Lung (tissue), 12 donors: Measurements from ENCODE around the gene DAPK2. TPM values are rescaled to one million over a fixed set of nuclear protein-coding genes. Genes with fewer than 3 reads are reported as not detected.

Experiments
- ATAC-seq: fragments of 200-7000 bp; cut with Tn5 transposase; one replicate; pipeline ENCODE4 v1.9.1; 2020; ENCODE audit warnings: moderate number of reproducible peaks; ENCODE audit not compliant: insufficient read depth, low FRiP score
- DNase-seq, 3 donors: peaks; one replicate each; pipeline ENCODE4 v3.0.0-alpha.2; 2013 to 2017
- H3K27ac ChIP-seq, 2 donors: one replicate each; pipeline ENCODE4 v1.5.1; 2013; ENCODE audit warnings: mild to moderate bottlenecking in 2 of 2, moderate library complexity in 2 of 2, control low read depth in 1 of 2, inconsistent platforms in 1 of 2, low read depth in 1 of 2, low read length in 1 of 2
- H3K27me3 ChIP-seq, 3 donors: one replicate each; pipeline ENCODE4 v1.5.1; 2013; ENCODE audit warnings: low read length in 2 of 3; ENCODE audit not compliant: control insufficient read depth in 3 of 3, insufficient read depth in 3 of 3
- H3K36me3 ChIP-seq, 4 donors: one replicate each; pipeline ENCODE4 v1.5.1; 2013; ENCODE audit warnings: low read length in 4 of 4, mild to moderate bottlenecking in 1 of 4, moderate library complexity in 1 of 4; ENCODE audit not compliant: control insufficient read depth in 4 of 4, insufficient read depth in 4 of 4
- H3K4me1 ChIP-seq, 5 donors: one replicate each; pipeline ENCODE4 v1.5.1; 2013; ENCODE audit warnings: low read length in 5 of 5, mild to moderate bottlenecking in 2 of 5, moderate library complexity in 1 of 5; ENCODE audit not compliant: control insufficient read depth in 5 of 5, insufficient read depth in 5 of 5
- H3K4me3 ChIP-seq: one replicate; pipeline ENCODE4 v1.5.1; 2013; ENCODE audit warnings: mild to moderate bottlenecking, control low read depth, moderate library complexity
- H3K9ac ChIP-seq, 2 donors: one replicate each; pipeline ENCODE4 v1.5.1; 2013; ENCODE audit warnings: low read length in 2 of 2, control low read depth in 1 of 2; ENCODE audit not compliant: insufficient read depth in 1 of 2
- H3K9me3 ChIP-seq, 4 donors: one replicate each; pipeline ENCODE4 v1.5.1; 2013; ENCODE audit warnings: low read length in 3 of 4, mild to moderate bottlenecking in 1 of 4, moderate library complexity in 1 of 4; ENCODE audit not compliant: control insufficient read depth in 4 of 4, insufficient read depth in 3 of 4
- CTCF ChIP-seq: IDR thresholded peaks from 2 replicates; pipeline ENCODE4 v1.5.1; 2012; ENCODE audit warnings: mild to moderate bottlenecking; ENCODE audit errors: control extremely low read depth, extremely low read depth
- WGBS, 2 donors: extraction: QIAGEN DNeasy Blood & Tissue Kit; methylation state at CpG; one replicate each; pipeline ENCODE4 v1.1.7; 2013; 5-methylcytosine and 5-hydroxymethylcytosine counted together
- polyA plus RNA-seq, 2 donors: library from polyadenylated mRNA; stranded (reverse); fragments of 200-250 nt; gene quantifications; one replicate each; pipeline ENCODE4 v1.2.1, GENCODE V29; 2013
- total RNA-seq, 2 donors: library from RNA; depleted of rRNA in 1 of 2; stranded (reverse); fragments of >200 nt in 1 of 2; gene quantifications; one replicate each; pipeline ENCODE4 v1.2.1, GENCODE V29; 2014 to 2021
- donor health status: control.
- donor health status: control.
- donor health status: Bipolar disorder and iron deficiency.
- donor health status: healthy.
- donor health status: DM: yes; HTN: yes; CAD: no.

DAPK2 gene
- total and polyA plus RNA-seq, 4 donors, result 20.5 to 59.0 (median 49.1) TPM

- H3K36me3 ChIP-seq, result no peaks in the 10 kb centered on the region
- peak in 2 of 3 donors; percentile 37 to 46 for DNase-seq
- no peaks in the 10 kb centered on the region for H3K27me3 ChIP-seq
- peaks cover 0 to 5% (median 2%) of the 10 kb centered on the region in 5 donors for H3K4me1 ChIP-seq
- no peak for TF ChIP-seq CTCF
- no peak overlapping the region for H3K4me3 ChIP-seq
- peak overlapping the region in 1 of 2 donors; percentile 32 for H3K9ac ChIP-seq
- WGBS, 2 donors, result 81 to 87% methylated on average over 6 of the region's 6 CpGs
- H3K9me3 ChIP-seq, result peaks cover 0 to 2% (median 0%) of the 10 kb centered on the region in 4 donors
- no peak for ATAC-seq
- H3K27ac ChIP-seq, result no peak overlapping the region
Observed at GRCh38 chr15:63950911-63951481, 95.3 kb downstream of the DAPK2 start.

GRCh38 chr15:63948971-63949370, 97.3 kb downstream of the DAPK2 start:
- DNase-seq (no peak), ATAC-seq (no peak)
- no peak for TF ChIP-seq CTCF
- Histone ChIP-seq H3K27me3 (no peaks in the 10 kb centered on the region), H3K36me3 (no peaks in the 10 kb centered on the region), H3K4me1 (peaks cover 0 to 15% (median 6%) of the 10 kb centered on the region in 5 donors), H3K27ac (no peak overlapping the region), H3K9ac (no peak overlapping the region), H3K9me3 (no peaks in the 10 kb centered on the region), H3K4me3 (no peak overlapping the region)
- 98 to 100% methylated on average over 2 of the region's 2 CpGs for WGBS, 2 donors

DNA sequence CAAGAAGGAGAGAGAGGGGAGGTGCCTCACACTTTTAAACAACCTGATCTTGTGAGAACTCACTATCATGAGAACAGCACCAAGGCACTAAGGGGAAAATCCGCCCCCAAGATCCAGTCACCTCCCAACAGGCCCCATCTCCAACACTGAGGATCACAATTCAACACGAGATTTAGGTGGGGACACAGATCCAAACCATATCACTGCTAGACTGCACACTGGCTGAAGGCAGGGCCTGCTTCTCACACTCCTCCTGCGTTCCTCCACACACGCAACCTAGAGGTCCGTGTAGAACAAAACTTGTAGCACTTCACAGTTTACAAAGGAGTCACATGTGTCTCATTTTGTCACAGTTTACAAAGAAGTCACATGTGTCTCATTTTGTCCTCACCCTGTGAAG, 97.8 kb downstream of the DAPK2 start:
- 94% methylated on average over 5 of the region's 5 CpGs for WGBS, 2 donors
- no peak overlapping the region for H3K27ac ChIP-seq
- no peak for TF ChIP-seq CTCF
- ATAC-seq (no peak), DNase-seq (no peak)
- H3K4me3 ChIP-seq, result no peak overlapping the region
- H3K9me3 ChIP-seq, result no peaks in the 10 kb centered on the region
- H3K27me3 ChIP-seq, result no peaks in the 10 kb centered on the region
- H3K9ac ChIP-seq, result no peak overlapping the region
- H3K4me1 ChIP-seq, result peaks cover 0 to 15% (median 6%) of the 10 kb centered on the region in 5 donors
- no peaks in the 10 kb centered on the region for H3K36me3 ChIP-seq

- Histone ChIP-seq H3K36me3 (no peaks in the 10 kb centered on the region), H3K4me1 (peaks cover 0 to 15% (median 6%) of the 10 kb centered on the region in 5 donors), H3K4me3 (no peak overlapping the region), H3K27me3 (no peaks in the 10 kb centered on the region), H3K27ac (peak overlapping the region in 1 of 2 donors; percentile 80), H3K9ac (no peak overlapping the region), H3K9me3 (no peaks in the 10 kb centered on the region)
- no peak for TF ChIP-seq CTCF
- 96 to 98% methylated on average over 4 of the region's 4 CpGs for WGBS, 2 donors
- no peak for ATAC-seq
- DNase-seq, result no peak
Observed at GRCh38 chr15:63947228-63947627, 99.1 kb downstream of the DAPK2 start.
